HG02981 (cell line): ENCODE results near the gene VAMP4.
"Not testable (repeated sequence)": the region's sequence is repeated elsewhere in the genome, so short reads cannot be mapped to it uniquely, and the experiment has no call there.

ENCODE experiments used
- ATAC-seq: cut with Tn5 transposase; IDR thresholded peaks from one replicate; pipeline ENCODE4 v1.9.1; 2021; ENCODE audit warnings: mild to moderate bottlenecking, moderate library complexity; ENCODE audit not compliant: unreplicated experiment

VAMP4 gene

GRCh38 chr1:171753182-171753581, 11.3 kb upstream of the VAMP4 start:
- no peak for ATAC-seq

GRCh38 chr1:171751221-171751620, 9.4 kb upstream of the VAMP4 start:
- ATAC-seq, result no peak

- ATAC-seq, result no peak
Observed at GRCh38 chr1:171748651-171749050, 6.8 kb upstream of the VAMP4 start.

- ATAC-seq, result no peak
Observed at GRCh38 chr1:171744986-171745385, 3.1 kb upstream of the VAMP4 start.

GRCh38 chr1:171743081-171743870, 1.4 kb upstream of the VAMP4 start:
- ATAC-seq, result no peak

- ATAC-seq, result no peak
Observed at GRCh38 chr1:171742577-171742922, 685 bp upstream of the VAMP4 start.

GRCh38 chr1:171740987-171741871, 636 bp downstream of the VAMP4 start:
- ATAC-seq, result peak; percentile 36

- no peak for ATAC-seq
Observed at GRCh38 chr1:171740356-171740863, 1.5 kb downstream of the VAMP4 start.

- no peak for ATAC-seq
Observed at GRCh38 chr1:171739656-171740055, 2.2 kb downstream of the VAMP4 start.

- no peak for ATAC-seq
Observed at GRCh38 chr1:171738911-171739310, 3.0 kb downstream of the VAMP4 start.

- ATAC-seq, result no peak
Observed at GRCh38 chr1:171736196-171736595, 5.7 kb downstream of the VAMP4 start.

- ATAC-seq, result no peak
Observed at GRCh38 chr1:171730052-171730451, 11.8 kb downstream of the VAMP4 start.

- no peak for ATAC-seq
Observed at GRCh38 chr1:171727778-171728177, 14.1 kb downstream of the VAMP4 start.

GRCh38 chr1:171723180-171723579, 18.7 kb downstream of the VAMP4 start:
- not testable (repeated sequence) for ATAC-seq

- ATAC-seq, result no peak
Observed at GRCh38 chr1:171718848-171719247, 23.0 kb downstream of the VAMP4 start.

- ATAC-seq, result no peak
Observed at GRCh38 chr1:171718216-171718615, 23.6 kb downstream of the VAMP4 start.

- ATAC-seq, result no peak
Observed at GRCh38 chr1:171717062-171717718, 24.7 kb downstream of the VAMP4 start.

GRCh38 chr1:171716616-171717015, 25.2 kb downstream of the VAMP4 start:
- ATAC-seq, result no peak

GRCh38 chr1:171715813-171716251, 26.0 kb downstream of the VAMP4 start:
- ATAC-seq, result no peak

GRCh38 chr1:171712341-171712740, 29.5 kb downstream of the VAMP4 start:
- no peak for ATAC-seq

- no peak for ATAC-seq
Observed at GRCh38 chr1:171711643-171712042, 30.2 kb downstream of the VAMP4 start.
